HCT116 (cell line): ENCODE results near the gene CTBP2.

ENCODE experiments used
- CEBPB ChIP-seq: IDR thresholded peaks from 2 replicates; pipeline ENCODE4 v1.6.1; 2012; ENCODE audit warnings: low read depth
- CTCF ChIP-seq, 3 experiments: fragments of 200-600 bp in 1 of 3; sonication (generic) in 1 of 3; IDR thresholded peaks in 2 of 3; conservative IDR thresholded peaks in 1 of 3; 2 replicates each; pipeline ENCODE4 v1.5.1; 2012 to 2017; ENCODE audit warnings: low read depth in 2 of 3, low read length in 2 of 3, antibody characterized with exemption in 1 of 3, borderline replicate concordance in 1 of 3, control low read depth in 1 of 3, mild to moderate bottlenecking in 1 of 3, mixed read lengths in 1 of 3, mixed run types in 1 of 3, moderate library complexity in 1 of 3; ENCODE audit not compliant: insufficient read depth in 1 of 3
- EGR1 ChIP-seq: IDR thresholded peaks from 2 replicates; pipeline ENCODE4 v1.6.1; 2012; ENCODE audit warnings: low read depth
- EZH2 ChIP-seq: fragments of 200-600 bp; sonication (generic); IDR thresholded peaks from 2 replicates; pipeline ENCODE4 v1.6.1; 2017; ENCODE audit warnings: antibody characterized with exemption, mixed run types
- FOSL1 ChIP-seq: IDR thresholded peaks from 2 replicates; pipeline ENCODE4 v1.6.1; 2012; ENCODE audit warnings: low read depth
- MAX ChIP-seq: IDR thresholded peaks from 2 replicates; pipeline ENCODE4 v1.6.1; 2012
- POLR2A ChIP-seq: IDR thresholded peaks from 2 replicates; pipeline ENCODE4 v1.7.0; 2011; ENCODE audit warnings: borderline replicate concordance; ENCODE audit not compliant: insufficient read depth, insufficient read length; ENCODE audit errors: extremely low read depth
- POLR2AphosphoS5 ChIP-seq: IDR thresholded peaks from 2 replicates; pipeline ENCODE4 v1.6.1; 2011; ENCODE audit warnings: mild to moderate bottlenecking, low read depth, low read length, moderate library complexity
- REST ChIP-seq: IDR thresholded peaks from 2 replicates; pipeline ENCODE4 v1.6.1; 2012; ENCODE audit warnings: low read depth
- SIN3A ChIP-seq: IDR thresholded peaks from 2 replicates; pipeline ENCODE4 v1.6.1; 2012; ENCODE audit warnings: low read depth
- SP1 ChIP-seq: IDR thresholded peaks from 2 replicates; pipeline ENCODE4 v1.6.1; 2012; ENCODE audit warnings: low read depth
- ZFX ChIP-seq: fragments of 450-650 bp; IDR thresholded peaks from 2 replicates; pipeline ENCODE4 v1.6.1; 2017

GRCh38 chr10:124941823-124942222, 218.5 kb downstream of the CTBP2 start, which contains the start of gene ZRANB1:
- TF ChIP-seq EGR1: no peak
- TF ChIP-seq CTCF (IDR thresholded peaks at IDR 0.05 in 2 of 3, conservative IDR thresholded peaks at IDR 0.05 in 1 of 3; ENCODE audit: borderline replicate concordance in 1 of 3, insufficient read depth in 1 of 3, low read depth in 2 of 3, low read length in 2 of 3): no peak
- no peak for TF ChIP-seq MAX
- no peak for TF ChIP-seq POLR2AphosphoS5
- TF ChIP-seq CEBPB: no peak
- no peak for TF ChIP-seq SIN3A
- TF ChIP-seq POLR2A: no peak
- no peak for TF ChIP-seq FOSL1
- no peak for TF ChIP-seq REST
- no peak for TF ChIP-seq SP1
- no peak for TF ChIP-seq EZH2
- TF ChIP-seq ZFX: no peak
